H1 (cell line): Measurements from ENCODE around the gene ITGA6.

Experiments used
- POLR2A ChIP-seq, 2 experiments: IDR thresholded peaks; 1 replicate in 1 of 2; 2 replicates in 1 of 2; pipeline ENCODE4 v1.6.1; 2011; ENCODE audit warnings: low read depth in 2 of 2, low read length in 2 of 2, mild to moderate bottlenecking in 2 of 2; ENCODE audit errors: control extremely low read depth in 1 of 2
- POLR2AphosphoS5 ChIP-seq: IDR thresholded peaks from 2 replicates; pipeline ENCODE4 v1.6.1; 2011; ENCODE audit warnings: low read depth, low read length
- RFX5 ChIP-seq: IDR thresholded peaks from 2 replicates; pipeline ENCODE4 v1.6.1; 2011; ENCODE audit warnings: low read depth, low read length, improper control_type of control experiment, borderline replicate concordance
- TF ChIP-seq, protein P1 (sequence below), 3 experiments: IDR thresholded peaks; 1 replicate in 2 of 3; 2 replicates in 1 of 3; pipeline versions ENCODE4 v1.5.1 to v1.6.1; 2011; ENCODE audit warnings: low read length in 3 of 3, mild to moderate bottlenecking in 3 of 3, inconsistent platforms in 2 of 3, low read depth in 1 of 3, moderate library complexity in 1 of 3; ENCODE audit not compliant: insufficient read depth in 1 of 3; ENCODE audit errors: control extremely low read depth in 1 of 3

DNA sequence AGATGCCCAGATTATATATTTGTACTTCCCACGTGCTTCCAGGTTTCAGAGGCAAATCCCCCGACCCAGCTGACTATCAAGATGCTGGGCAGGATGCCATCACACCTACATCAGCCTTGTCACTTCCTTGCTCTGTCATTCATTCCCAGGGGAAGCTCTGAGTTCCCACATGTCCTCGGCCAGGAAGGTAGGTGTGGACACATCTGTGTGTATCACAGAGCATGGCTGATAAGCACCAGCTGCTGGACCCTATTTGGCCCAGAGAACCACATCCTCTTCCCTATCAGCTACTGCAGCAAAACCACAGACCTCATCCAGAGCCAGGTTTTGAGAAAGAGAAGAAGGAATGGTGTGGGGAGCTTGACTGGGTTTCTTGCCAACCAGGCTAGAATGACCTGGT lies 31.9 kb upstream of the ITGA6 start:
- TF ChIP-seq POLR2AphosphoS5 (no peak), POLR2A (IDR thresholded peaks at IDR 0.05; ENCODE audit: control extremely low read depth in 1 of 2, low read depth in 2 of 2, low read length in 2 of 2) (no peak), RFX5 (no peak)
- TF ChIP-seq, protein P1, sequence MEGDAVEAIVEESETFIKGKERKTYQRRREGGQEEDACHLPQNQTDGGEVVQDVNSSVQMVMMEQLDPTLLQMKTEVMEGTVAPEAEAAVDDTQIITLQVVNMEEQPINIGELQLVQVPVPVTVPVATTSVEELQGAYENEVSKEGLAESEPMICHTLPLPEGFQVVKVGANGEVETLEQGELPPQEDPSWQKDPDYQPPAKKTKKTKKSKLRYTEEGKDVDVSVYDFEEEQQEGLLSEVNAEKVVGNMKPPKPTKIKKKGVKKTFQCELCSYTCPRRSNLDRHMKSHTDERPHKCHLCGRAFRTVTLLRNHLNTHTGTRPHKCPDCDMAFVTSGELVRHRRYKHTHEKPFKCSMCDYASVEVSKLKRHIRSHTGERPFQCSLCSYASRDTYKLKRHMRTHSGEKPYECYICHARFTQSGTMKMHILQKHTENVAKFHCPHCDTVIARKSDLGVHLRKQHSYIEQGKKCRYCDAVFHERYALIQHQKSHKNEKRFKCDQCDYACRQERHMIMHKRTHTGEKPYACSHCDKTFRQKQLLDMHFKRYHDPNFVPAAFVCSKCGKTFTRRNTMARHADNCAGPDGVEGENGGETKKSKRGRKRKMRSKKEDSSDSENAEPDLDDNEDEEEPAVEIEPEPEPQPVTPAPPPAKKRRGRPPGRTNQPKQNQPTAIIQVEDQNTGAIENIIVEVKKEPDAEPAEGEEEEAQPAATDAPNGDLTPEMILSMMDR (IDR thresholded peaks at IDR 0.05; ENCODE audit: control extremely low read depth in 1 of 3, insufficient read depth in 1 of 3, low read depth in 1 of 3, low read length in 3 of 3) = no peak
